Ishikawa (cell line): ENCODE measurements around the gene OTOP2.

Experiments used
- EP300 ChIP-seq: IDR thresholded peaks from 2 replicates; pipeline ENCODE4 v1.6.1; 2012; ENCODE audit warnings: borderline replicate concordance
- MAX ChIP-seq: IDR thresholded peaks from 2 replicates; pipeline ENCODE4 v1.6.1; 2012
- NFIC ChIP-seq: IDR thresholded peaks from 2 replicates; pipeline ENCODE4 v1.6.1; 2012

GRCh38 chr17:74875977-74876593 is 48.0 kb upstream of the OTOP2 start:
- no peak for TF ChIP-seq NFIC
- TF ChIP-seq MAX: no peak
- no peak for TF ChIP-seq EP300
